Natural killer cell (primary cell): Measurements from ENCODE around the gene TSSK3. TPM values are rescaled to one million over a fixed set of nuclear protein-coding genes. Genes with fewer than 3 reads are reported as not detected.
A peak's percentile ranks its signal among the peaks of the same experiment; 100 is the strongest.

Source experiments
- ATAC-seq, 3 donors: fragments of 150-1000 bp in 2 of 3; fragments of 200-7000 bp in 1 of 3; cut with Tn5 transposase; 1 replicate in 1 of 3; 2 replicates in 2 of 3; pipeline ENCODE4 v1.10.0; 2021; ENCODE audit warnings: mild to moderate bottlenecking in 2 of 3, moderate library complexity in 2 of 3
- DNase-seq, 2 donors: peaks; one replicate each; pipeline versions ENCODE4 v3.0.0 to v3.0.0-alpha.2; 2013 to 2021; ENCODE audit warnings: mixed read lengths in 1 of 2
- H3K27ac ChIP-seq: one replicate; pipeline ENCODE4 v1.5.1; 2013; ENCODE audit warnings: mild to moderate bottlenecking, low read length
- H3K27me3 ChIP-seq: one replicate; pipeline ENCODE4 v1.6.1; 2013; ENCODE audit warnings: low read length; ENCODE audit not compliant: control insufficient read depth, insufficient read depth
- H3K36me3 ChIP-seq: one replicate; pipeline ENCODE4 v1.6.1; 2013; ENCODE audit warnings: low read length; ENCODE audit not compliant: control insufficient read depth, insufficient read depth
- H3K4me1 ChIP-seq: one replicate; pipeline ENCODE4 v1.6.1; 2013; ENCODE audit warnings: low read length; ENCODE audit not compliant: control insufficient read depth, insufficient read depth
- H3K4me3 ChIP-seq: one replicate; pipeline ENCODE4 v1.5.1; 2013; ENCODE audit warnings: low read length
- H3K9me3 ChIP-seq: one replicate; pipeline ENCODE4 v1.6.1; 2013; ENCODE audit warnings: low read length; ENCODE audit not compliant: control insufficient read depth, insufficient read depth
- H3K27ac Mint-ChIP-seq, 2 donors: one replicate each; pipeline ENCODE4 v1.8.0; 2022; ENCODE audit warnings: mild to moderate bottlenecking in 2 of 2, mixed read lengths in 2 of 2, moderate library complexity in 1 of 2
- H3K27me3 Mint-ChIP-seq, 2 donors: one replicate each; pipeline ENCODE4 v1.8.0; 2022; ENCODE audit warnings: low read depth in 2 of 2, mixed read lengths in 2 of 2
- H3K36me3 Mint-ChIP-seq: one replicate; pipeline ENCODE4 v1.8.0; 2022; ENCODE audit warnings: mixed read lengths
- H3K4me1 Mint-ChIP-seq, 2 donors: one replicate each; pipeline ENCODE4 v1.8.0; 2022; ENCODE audit warnings: mixed read lengths in 2 of 2
- H3K4me3 Mint-ChIP-seq: one replicate; pipeline ENCODE4 v1.8.0; 2022; ENCODE audit warnings: mild to moderate bottlenecking, moderate library complexity, mixed read lengths
- H3K9me3 Mint-ChIP-seq, 2 donors: one replicate each; pipeline ENCODE4 v1.8.0; 2022; ENCODE audit warnings: mixed read lengths in 2 of 2
- WGBS: methylation state at CpG from one replicate; pipeline ENCODE4 v1.1.7; 2013; ENCODE audit warnings: missing lambda C conversion rate; ENCODE audit not compliant: insufficient coverage; 5-methylcytosine and 5-hydroxymethylcytosine counted together
- intact Hi-C: fragments of 100-400 bp; cut with micrococcal nuclease; formaldehyde crosslinking; loops from one replicate; pipeline ENCODE4 v1.14.2; 2022
- total RNA-seq, 4 donors: library from RNA; stranded (reverse); fragments of 120-200 nt in 1 of 4; gene quantifications; one replicate each; pipeline versions ENCODE4 v1.2.3 to v1.2.4, GENCODE V29; 2013 to 2022
- TF ChIP-seq, protein P1 (sequence below): fragments of 200-600 bp; IDR thresholded peaks from one replicate; pipeline ENCODE4 v1.8.0; 2022; ENCODE audit warnings: antibody characterized with exemption

The TSSK3 gene
- total RNA-seq, 3 donors from 2014 or later (not counting 1 experiment from before 2014, with no cell fraction given), result 1.2 to 3.7 (median 1.4) TPM

DNA sequence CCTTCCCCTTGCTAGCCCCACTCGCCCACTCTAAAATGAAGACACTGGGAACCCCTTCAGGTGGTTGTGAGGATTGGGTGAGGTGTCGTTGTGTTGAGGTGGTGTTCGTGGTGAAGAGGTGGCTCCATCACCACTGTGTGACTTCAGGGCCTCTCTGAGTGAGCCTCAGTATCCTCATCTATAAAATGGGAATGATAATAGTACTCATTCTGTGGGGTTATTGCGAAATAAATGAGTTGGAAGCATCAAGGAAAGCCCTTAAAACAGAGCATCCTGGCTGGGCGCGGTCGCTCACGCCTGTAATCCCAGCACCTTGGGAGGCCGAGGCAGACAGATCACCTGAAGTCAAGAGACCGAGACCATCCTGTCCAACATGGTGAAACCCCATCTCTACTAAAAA, 19.6 kb upstream of the TSSK3 start:
- H3K27ac Mint-ChIP-seq, result no peak overlapping the region
- ATAC-seq, result no peak

DNA sequence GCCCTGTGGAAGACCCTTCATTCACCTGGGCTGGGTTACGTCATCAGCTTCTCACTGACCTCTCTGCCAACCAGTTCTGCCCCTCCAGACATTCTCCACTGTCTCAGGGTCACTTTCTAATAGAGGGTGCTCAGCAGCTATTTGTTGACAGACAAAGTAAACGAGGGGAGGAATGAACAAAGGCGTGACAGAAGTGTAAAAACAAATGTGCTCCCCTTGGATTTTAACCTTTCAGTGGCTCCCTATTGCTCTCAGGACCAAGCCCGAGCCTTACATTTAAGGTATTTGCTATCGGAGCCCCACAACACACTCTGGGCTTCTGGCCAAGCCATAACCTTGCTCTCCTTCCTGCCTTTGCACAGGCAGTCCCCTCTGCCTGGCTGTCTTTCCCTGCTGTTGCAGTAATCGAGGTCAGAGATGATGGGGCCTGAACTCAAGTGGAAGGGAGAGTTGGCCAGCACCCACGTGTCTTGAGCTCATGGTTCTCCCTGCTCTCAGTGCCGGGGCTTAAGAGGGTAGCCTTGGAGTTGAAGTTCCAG, 17.0 kb upstream of the TSSK3 start:
- Histone ChIP-seq H3K27me3 (no peaks in the 10 kb centered on the region), H3K9me3 (no peaks in the 10 kb centered on the region), H3K4me1 (peaks cover 27% of the 10 kb centered on the region), H3K36me3 (no peaks in the 10 kb centered on the region), H3K4me3 (no peak overlapping the region), H3K27ac (no peak overlapping the region)
- no peaks in the 10 kb centered on the region for H3K36me3 Mint-ChIP-seq
- no peak for ATAC-seq
- intact Hi-C loops, result no loop called here
- peaks cover 18 to 26% of the 10 kb centered on the region in 2 donors for H3K4me1 Mint-ChIP-seq
- H3K9me3 Mint-ChIP-seq, result no peaks in the 10 kb centered on the region
- TF ChIP-seq, protein P1, sequence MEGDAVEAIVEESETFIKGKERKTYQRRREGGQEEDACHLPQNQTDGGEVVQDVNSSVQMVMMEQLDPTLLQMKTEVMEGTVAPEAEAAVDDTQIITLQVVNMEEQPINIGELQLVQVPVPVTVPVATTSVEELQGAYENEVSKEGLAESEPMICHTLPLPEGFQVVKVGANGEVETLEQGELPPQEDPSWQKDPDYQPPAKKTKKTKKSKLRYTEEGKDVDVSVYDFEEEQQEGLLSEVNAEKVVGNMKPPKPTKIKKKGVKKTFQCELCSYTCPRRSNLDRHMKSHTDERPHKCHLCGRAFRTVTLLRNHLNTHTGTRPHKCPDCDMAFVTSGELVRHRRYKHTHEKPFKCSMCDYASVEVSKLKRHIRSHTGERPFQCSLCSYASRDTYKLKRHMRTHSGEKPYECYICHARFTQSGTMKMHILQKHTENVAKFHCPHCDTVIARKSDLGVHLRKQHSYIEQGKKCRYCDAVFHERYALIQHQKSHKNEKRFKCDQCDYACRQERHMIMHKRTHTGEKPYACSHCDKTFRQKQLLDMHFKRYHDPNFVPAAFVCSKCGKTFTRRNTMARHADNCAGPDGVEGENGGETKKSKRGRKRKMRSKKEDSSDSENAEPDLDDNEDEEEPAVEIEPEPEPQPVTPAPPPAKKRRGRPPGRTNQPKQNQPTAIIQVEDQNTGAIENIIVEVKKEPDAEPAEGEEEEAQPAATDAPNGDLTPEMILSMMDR, result no peak
- 30% methylated on average over 8 of the region's 8 CpGs for WGBS
- DNase-seq, result peak in 1 of 2 donors; percentile 62
- peaks cover 0 to 4% of the 10 kb centered on the region in 2 donors for H3K27me3 Mint-ChIP-seq
- no peak overlapping the region for H3K27ac Mint-ChIP-seq
- H3K4me3 Mint-ChIP-seq, result no peak overlapping the region

More for the DNA sequence above, 19.6 kb upstream of the TSSK3 start:
- DNase-seq, result no peak
- Histone ChIP-seq H3K9me3 (no peaks in the 10 kb centered on the region), H3K4me3 (no peak overlapping the region), H3K36me3 (no peaks in the 10 kb centered on the region), H3K4me1 (peaks cover 30% of the 10 kb centered on the region), H3K27ac (no peak overlapping the region), H3K27me3 (no peaks in the 10 kb centered on the region)
- H3K4me1 Mint-ChIP-seq, result peaks cover 14 to 18% of the 10 kb centered on the region in 2 donors
- intact Hi-C loops, result no loop called here
- TF ChIP-seq, protein P1, result no peak
- H3K36me3 Mint-ChIP-seq, result no peaks in the 10 kb centered on the region
- H3K4me3 Mint-ChIP-seq, result no peak overlapping the region
- no peaks in the 10 kb centered on the region for H3K9me3 Mint-ChIP-seq
- 85% methylated on average over 9 of the region's 10 CpGs for WGBS
- H3K27me3 Mint-ChIP-seq, result peaks cover 0 to 7% of the 10 kb centered on the region in 2 donors

DNA sequence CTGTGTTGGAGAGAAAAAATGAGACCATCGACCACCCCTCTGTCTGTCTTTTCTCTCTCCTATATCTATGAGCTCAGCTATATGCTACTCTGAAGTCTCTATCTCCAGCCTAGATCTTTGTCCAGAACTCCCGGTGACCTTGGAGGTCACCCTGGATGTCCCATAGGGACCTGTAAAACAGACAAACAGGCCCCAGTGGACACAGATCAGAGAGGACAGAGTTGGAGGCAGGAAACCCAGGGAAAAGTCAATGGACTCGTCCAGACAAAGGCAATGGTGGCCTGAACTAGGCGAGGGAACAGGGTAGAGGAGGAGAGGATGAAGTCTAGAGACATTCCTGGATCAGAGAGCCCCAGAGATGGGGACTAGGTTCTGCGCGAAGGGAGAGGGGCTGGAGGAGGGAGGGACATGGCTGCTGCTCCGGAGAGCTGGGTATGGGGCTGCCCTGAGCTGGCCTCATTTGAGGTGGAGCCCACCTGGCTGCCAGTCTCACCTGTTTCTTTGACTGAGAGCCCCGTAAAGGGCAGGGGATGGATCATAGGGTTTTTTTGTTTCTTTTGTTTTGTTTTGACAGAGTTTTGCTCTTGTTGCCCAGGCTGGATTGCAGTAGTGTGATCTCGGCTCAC, 15.7 kb upstream of the TSSK3 start:
- 91% methylated on average over 8 of the region's 9 CpGs for WGBS
- H3K4me3 ChIP-seq, result no peak overlapping the region
- H3K27ac ChIP-seq, result no peak overlapping the region
- H3K9me3 Mint-ChIP-seq, result no peaks in the 10 kb centered on the region
- H3K4me1 ChIP-seq, result peaks cover 36% of the 10 kb centered on the region
- H3K9me3 ChIP-seq, result no peaks in the 10 kb centered on the region
- no peak overlapping the region for H3K4me3 Mint-ChIP-seq
- ATAC-seq (no peak), DNase-seq (no peak)
- H3K4me1 Mint-ChIP-seq, result peaks cover 23 to 34% of the 10 kb centered on the region in 2 donors
- peaks cover 0 to 4% of the 10 kb centered on the region in 2 donors for H3K27me3 Mint-ChIP-seq
- no peaks in the 10 kb centered on the region for H3K36me3 Mint-ChIP-seq
- TF ChIP-seq, protein P1, result no peak
- intact Hi-C loops, result no loop called here
- no peak overlapping the region for H3K27ac Mint-ChIP-seq
- H3K36me3 ChIP-seq, result no peaks in the 10 kb centered on the region
- no peaks in the 10 kb centered on the region for H3K27me3 ChIP-seq
